ENCODE measurements around the gene DENND1B. TPM values are rescaled to one million over a fixed set of nuclear protein-coding genes. Genes with fewer than 3 reads are reported as not detected.

The DENND1B gene
- total and polyA plus RNA-seq, 9 of the 15 experiments (the other 6 are each of a cell fraction or from before 2014, with no cell fraction given), result 2.1 to 12.1 (median 7.5) TPM

- peak in 1 of 3 experiments; percentile 62; a peak in 3 of 6 replicates for TF ChIP-seq ZBTB11 (CRISPR knock-in tag; IDR thresholded peaks at IDR 0.05)
- TF ChIP-seq TEAD1 (CRISPR knock-in tag; IDR thresholded peaks at IDR 0.05), result no peak; a peak in 1 of 4 replicates
- TF ChIP-seq ETS2 (tag; IDR thresholded peaks at IDR 0.05; ENCODE audit: borderline replicate concordance, poor library complexity, severe bottlenecking), result no peak
- no peak for TF ChIP-seq ZNF717 (CRISPR knock-in tag; IDR thresholded peaks at IDR 0.05)
- TF ChIP-seq CBX5 (IDR thresholded peaks at IDR 0.05; ENCODE audit: borderline replicate concordance, low read depth), result no peak
- TF ChIP-seq HMG20A (CRISPR knock-in tag; conservative IDR thresholded peaks at IDR 0.05), result no peak
- TF ChIP-seq SMAD2 (IDR thresholded peaks at IDR 0.05; ENCODE audit: low read depth, low read length), result no peak
- TF ChIP-seq NKRF (IDR thresholded peaks at IDR 0.05; ENCODE audit: borderline replicate concordance), result no peak
- no peak for TF ChIP-seq HEY1 (CRISPR knock-in tag; IDR thresholded peaks at IDR 0.05; ENCODE audit: borderline replicate concordance)
- TF ChIP-seq MAFG (tag; conservative IDR thresholded peaks at IDR 0.05), result no peak; the same call in 1 of the 2 replicates
- no peak for TF ChIP-seq SIX5 (IDR thresholded peaks at IDR 0.05; ENCODE audit: borderline replicate concordance in 1 of 2, insufficient read depth in 1 of 2, low read depth in 1 of 2, low read length in 2 of 2)
- no peak for TF ChIP-seq ZBTB26 (CRISPR knock-in tag; IDR thresholded peaks at IDR 0.05)
- TF ChIP-seq ZNF583 (CRISPR knock-in tag; IDR thresholded peaks at IDR 0.05), result peak; percentile 72; the same call in 1 of the 2 replicates
- TF ChIP-seq KLF16 (IDR thresholded peaks at IDR 0.05), result 0 out of 2 replicates have a peak, but pooled peaks have one; percentile 40
- peak; percentile 53; the same call in 1 of the 2 replicates for TF ChIP-seq SMAD4 (CRISPR knock-in tag; conservative IDR thresholded peaks at IDR 0.05)
- TF ChIP-seq ZBTB43 (CRISPR knock-in tag; IDR thresholded peaks at IDR 0.05), result no peak
- no peak for TF ChIP-seq ZC3H11A (IDR thresholded peaks at IDR 0.05; ENCODE audit: low read depth, low read length)
- TF ChIP-seq PYGO2 (tag; IDR thresholded peaks at IDR 0.05), result no peak
- TF ChIP-seq SUPT5H (IDR thresholded peaks at IDR 0.05), result peak; percentile 48
Measured at GRCh38 chr1:197775282-197776262, at the start of gene DENND1B (continued).
